Measurements from ENCODE around the gene FTH1.
"Not testable (repeated sequence)": the region's sequence is repeated elsewhere in the genome, so short reads cannot be mapped to it uniquely, and the experiment has no call there.

Gene FTH1

DNA sequence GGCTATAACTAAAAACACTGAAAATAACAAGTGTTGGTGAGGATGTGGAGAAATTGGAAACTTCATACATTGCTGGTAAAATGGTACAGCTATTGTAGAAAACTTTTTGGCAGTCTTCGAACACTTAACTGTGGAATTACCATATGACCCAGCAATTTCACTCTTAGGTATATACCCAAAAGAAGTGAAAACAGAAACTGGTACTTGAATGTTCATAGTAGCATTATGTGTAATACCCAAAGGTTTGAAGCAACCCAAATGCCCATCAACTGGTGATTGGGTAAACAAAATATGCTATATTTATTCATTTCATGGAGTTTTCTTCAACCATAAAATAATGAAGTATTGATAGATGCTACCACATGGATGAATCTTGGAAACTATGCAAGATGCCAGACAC, 40.8 kb upstream of the FTH1 start:
- Histone ChIP-seq H3K9me3 (replicated peaks in 1 of 2; ENCODE audit: control insufficient read depth in 2 of 2, insufficient read depth in 1 of 2, low read depth in 1 of 2, low read length in 2 of 2) (no peaks in the 10 kb centered on the region), H4K8ac (ENCODE audit: low read depth, low read length) (no peak overlapping the region), H3K4me3 (ENCODE audit: low read length in 2 of 2) (no peak overlapping the region), H3K4me1 (ENCODE audit: control insufficient read depth in 2 of 2, insufficient read depth in 1 of 2, low read depth in 1 of 2, low read length in 2 of 2) (no peaks in the 10 kb centered on the region), H2AFZ (ENCODE audit: low read length) (no peak overlapping the region), H3K4me2 (ENCODE audit: insufficient read depth, low read length, poor library complexity, severe bottlenecking) (no peak overlapping the region), H2AK5ac (ENCODE audit: low read depth, low read length) (no peak overlapping the region), H3K4ac (ENCODE audit: low read length) (no peak overlapping the region), H3K18ac (ENCODE audit: low read length) (no peak overlapping the region), H3K27ac (replicated peaks; ENCODE audit: low read length) (no peak overlapping the region), H2BK15ac (ENCODE audit: low read length) (no peak overlapping the region), H3K9ac (ENCODE audit: low read depth, low read length, poor library complexity) (no peak overlapping the region), H3K36me3 (replicated peaks in 1 of 2; ENCODE audit: control insufficient read depth in 2 of 2, insufficient read depth in 2 of 2, low read length in 2 of 2) (no peaks in the 10 kb centered on the region), H4K91ac (ENCODE audit: low read depth, low read length, poor library complexity) (no peak overlapping the region), H3K14ac (ENCODE audit: low read length) (no peak overlapping the region), H2BK12ac (ENCODE audit: low read length) (no peak overlapping the region), H2BK120ac (ENCODE audit: low read depth, low read length) (no peak overlapping the region), H3K79me1 (ENCODE audit: low read depth, low read length) (no peaks in the 10 kb centered on the region), H3K27me3 (ENCODE audit: control insufficient read depth in 3 of 3, insufficient read depth in 3 of 3, low read depth in 1 of 3, low read length in 3 of 3) (no peaks in the 10 kb centered on the region), H3K23ac (ENCODE audit: low read depth, low read length, poor library complexity) (no peak overlapping the region), H2BK5ac (ENCODE audit: low read length) (no peak overlapping the region)
- no CpG with 5 or more reads among the region's 1 CpG for WGBS, 2 donors (ENCODE audit: extremely low coverage in 2 of 2, insufficient read length in 2 of 2, insufficient replicate concordance in 1 of 2)
- no peak for DNase-seq (ENCODE audit: low spot score)

DNA sequence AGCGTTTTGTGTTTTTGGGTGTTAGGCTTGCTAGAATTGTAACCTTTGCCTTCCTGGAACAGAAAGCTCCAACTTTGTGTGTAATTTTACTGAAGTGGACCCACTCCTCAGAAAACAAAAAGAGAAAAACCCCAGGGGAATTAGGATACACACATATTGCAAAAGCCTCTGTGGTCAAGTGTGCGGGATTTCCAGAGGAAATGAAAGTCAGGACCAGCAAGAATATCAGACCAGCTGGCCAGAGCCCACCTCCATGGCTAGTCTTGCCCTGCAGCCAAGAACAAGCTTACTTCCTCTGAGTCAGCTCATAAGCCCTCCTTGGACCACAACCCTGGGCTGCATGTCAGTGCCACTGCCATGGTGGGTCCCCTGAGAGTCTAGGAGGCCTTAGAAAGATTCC, 37.0 kb upstream of the FTH1 start:
- DNase-seq (ENCODE audit: low spot score) = no peak

DNA sequence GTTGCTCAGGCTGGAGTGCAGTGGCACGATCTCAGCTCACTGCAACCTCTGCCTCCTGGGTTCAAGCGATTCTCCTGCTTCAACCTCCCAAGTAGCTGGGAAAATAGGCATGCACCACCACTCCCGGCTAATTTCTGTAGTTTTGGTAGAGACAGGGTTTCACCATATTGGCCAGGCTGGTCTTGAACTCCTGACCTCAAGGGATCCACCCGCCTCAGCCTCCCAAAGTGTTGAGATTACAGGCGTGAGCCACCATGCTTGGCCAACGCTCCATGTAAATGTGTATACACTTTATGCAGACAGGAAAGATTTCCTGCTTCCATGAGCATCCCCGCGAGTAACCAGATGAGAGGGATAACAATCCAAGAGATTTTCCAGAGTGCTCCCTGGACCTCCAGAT, 34.8 kb upstream of the FTH1 start:
- H4K91ac ChIP-seq (ENCODE audit: low read depth, low read length, poor library complexity); H3K4ac ChIP-seq (ENCODE audit: low read length); H3K14ac ChIP-seq (ENCODE audit: low read length); H2AK5ac ChIP-seq (ENCODE audit: low read depth, low read length); H3K18ac ChIP-seq (ENCODE audit: low read length); H2AFZ ChIP-seq (ENCODE audit: low read length); H3K79me1 ChIP-seq (ENCODE audit: low read depth, low read length); DNase-seq (ENCODE audit: low spot score); H3K27me3 ChIP-seq (ENCODE audit: control insufficient read depth in 3 of 3, insufficient read depth in 3 of 3, low read depth in 1 of 3, low read length in 3 of 3); H3K4me3 ChIP-seq (ENCODE audit: low read length in 2 of 2); H2BK15ac ChIP-seq (ENCODE audit: low read length); H3K4me1 ChIP-seq (ENCODE audit: control insufficient read depth in 2 of 2, insufficient read depth in 1 of 2, low read depth in 1 of 2, low read length in 2 of 2); H2BK12ac ChIP-seq (ENCODE audit: low read length); H3K9ac ChIP-seq (ENCODE audit: low read depth, low read length, poor library complexity); H3K4me2 ChIP-seq (ENCODE audit: insufficient read depth, low read length, poor library complexity, severe bottlenecking); H3K23ac ChIP-seq (ENCODE audit: low read depth, low read length, poor library complexity); H3K36me3 ChIP-seq (replicated peaks in 1 of 2; ENCODE audit: control insufficient read depth in 2 of 2, insufficient read depth in 2 of 2, low read length in 2 of 2); H2BK5ac ChIP-seq (ENCODE audit: low read length); H2BK120ac ChIP-seq (ENCODE audit: low read depth, low read length); H4K8ac ChIP-seq (ENCODE audit: low read depth, low read length); H3K27ac ChIP-seq (replicated peaks; ENCODE audit: low read length): not testable (repeated sequence)
- peaks cover 10 to 11% of the 10 kb centered on the region in 2 donors for H3K9me3 ChIP-seq (replicated peaks in 1 of 2; ENCODE audit: control insufficient read depth in 2 of 2, insufficient read depth in 1 of 2, low read depth in 1 of 2, low read length in 2 of 2)
- WGBS, 2 donors (ENCODE audit: extremely low coverage in 2 of 2, insufficient read length in 2 of 2, insufficient replicate concordance in 1 of 2) = no CpG with 5 or more reads among the region's 8 CpGs

More for the DNA sequence above, 37.0 kb upstream of the FTH1 start:
- no peak overlapping the region for H3K4me3 ChIP-seq (ENCODE audit: low read length in 2 of 2)
- no peak overlapping the region for H2AK5ac ChIP-seq (ENCODE audit: low read depth, low read length)
- no peaks in the 10 kb centered on the region for H3K36me3 ChIP-seq (replicated peaks in 1 of 2; ENCODE audit: control insufficient read depth in 2 of 2, insufficient read depth in 2 of 2, low read length in 2 of 2)
- H3K79me1 ChIP-seq (ENCODE audit: low read depth, low read length) = no peaks in the 10 kb centered on the region
- H3K14ac ChIP-seq (ENCODE audit: low read length) = no peak overlapping the region
- no peak overlapping the region for H2BK5ac ChIP-seq (ENCODE audit: low read length)
- H4K91ac ChIP-seq (ENCODE audit: low read depth, low read length, poor library complexity) = no peak overlapping the region
- H3K27me3 ChIP-seq (ENCODE audit: control insufficient read depth in 3 of 3, insufficient read depth in 3 of 3, low read depth in 1 of 3, low read length in 3 of 3) = no peaks in the 10 kb centered on the region
- no peak overlapping the region for H2BK120ac ChIP-seq (ENCODE audit: low read depth, low read length)
- H3K23ac ChIP-seq (ENCODE audit: low read depth, low read length, poor library complexity) = no peak overlapping the region
- H2AFZ ChIP-seq (ENCODE audit: low read length) = no peak overlapping the region
- no peak overlapping the region for H3K9ac ChIP-seq (ENCODE audit: low read depth, low read length, poor library complexity)
- H3K4me1 ChIP-seq (ENCODE audit: control insufficient read depth in 2 of 2, insufficient read depth in 1 of 2, low read depth in 1 of 2, low read length in 2 of 2) = peaks cover 0 to 4% of the 10 kb centered on the region in 2 donors
- WGBS, 2 donors (ENCODE audit: extremely low coverage in 2 of 2, insufficient read length in 2 of 2, insufficient replicate concordance in 1 of 2) = no CpG with 5 or more reads among the region's 2 CpGs
- no peak overlapping the region for H2BK15ac ChIP-seq (ENCODE audit: low read length)
- peak overlapping the region; percentile 70 for H3K18ac ChIP-seq (ENCODE audit: low read length)
- H3K9me3 ChIP-seq (replicated peaks in 1 of 2; ENCODE audit: control insufficient read depth in 2 of 2, insufficient read depth in 1 of 2, low read depth in 1 of 2, low read length in 2 of 2) = peaks cover 2 to 8% of the 10 kb centered on the region in 2 donors
- H2BK12ac ChIP-seq (ENCODE audit: low read length) = no peak overlapping the region
- no peak overlapping the region for H4K8ac ChIP-seq (ENCODE audit: low read depth, low read length)
- no peak overlapping the region for H3K27ac ChIP-seq (replicated peaks; ENCODE audit: low read length)
- H3K4me2 ChIP-seq (ENCODE audit: insufficient read depth, low read length, poor library complexity, severe bottlenecking) = no peak overlapping the region
- H3K4ac ChIP-seq (ENCODE audit: low read length) = no peak overlapping the region

DNA sequence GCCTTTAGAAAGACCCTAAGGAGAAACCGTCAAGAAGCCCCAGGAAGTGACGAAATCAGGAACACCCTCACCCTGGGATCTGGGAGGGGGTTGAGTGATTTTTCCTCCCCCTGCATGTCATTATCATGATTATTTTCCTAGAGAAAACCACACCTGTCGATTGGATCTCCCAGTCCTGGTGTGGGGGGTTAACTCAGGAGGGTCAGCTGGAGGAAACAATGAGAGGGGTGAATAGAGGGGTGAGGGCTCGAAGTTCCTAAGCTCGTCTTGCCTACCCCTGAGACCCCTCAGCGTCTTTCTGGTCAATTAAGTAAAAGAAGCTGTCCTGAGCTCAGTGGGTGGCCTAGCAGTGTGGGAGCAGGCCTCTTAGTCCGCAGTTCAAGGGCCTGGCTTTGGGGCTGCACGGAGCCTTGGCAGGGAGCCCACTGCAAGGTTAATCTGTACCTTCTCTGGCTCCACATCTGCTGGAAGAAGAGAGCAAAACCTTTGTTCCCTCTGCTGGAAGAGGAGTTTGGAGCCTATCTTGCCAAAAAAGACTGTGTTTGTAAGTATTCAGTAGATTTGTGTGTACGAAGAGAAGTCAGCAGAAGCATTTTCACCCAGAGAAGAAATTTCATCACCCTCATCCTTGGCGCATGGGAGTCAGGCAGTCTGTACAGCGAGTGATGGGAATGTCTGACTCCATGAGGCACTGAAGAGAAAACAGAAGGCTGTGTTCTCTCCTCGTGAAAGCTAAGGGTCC, 34.2 kb upstream of the FTH1 start:
- Histone ChIP-seq H3K27ac (replicated peaks; ENCODE audit: low read length) (no peak overlapping the region), H3K36me3 (replicated peaks in 1 of 2; ENCODE audit: control insufficient read depth in 2 of 2, insufficient read depth in 2 of 2, low read length in 2 of 2) (no peaks in the 10 kb centered on the region)

More for the DNA sequence above, 34.2 kb upstream of the FTH1 start:
- Histone ChIP-seq H3K23ac (ENCODE audit: low read depth, low read length, poor library complexity) (no peak overlapping the region), H3K4ac (ENCODE audit: low read length) (no peak overlapping the region), H2BK15ac (ENCODE audit: low read length) (no peak overlapping the region), H3K27me3 (ENCODE audit: control insufficient read depth in 3 of 3, insufficient read depth in 3 of 3, low read depth in 1 of 3, low read length in 3 of 3) (no peaks in the 10 kb centered on the region), H4K8ac (ENCODE audit: low read depth, low read length) (no peak overlapping the region), H2BK5ac (ENCODE audit: low read length) (no peak overlapping the region), H3K18ac (ENCODE audit: low read length) (no peak overlapping the region), H3K14ac (ENCODE audit: low read length) (no peak overlapping the region), H3K4me2 (ENCODE audit: insufficient read depth, low read length, poor library complexity, severe bottlenecking) (no peak overlapping the region), H2AFZ (ENCODE audit: low read length) (peak overlapping the region; percentile 59), H2BK12ac (ENCODE audit: low read length) (no peak overlapping the region), H3K9me3 (replicated peaks in 1 of 2; ENCODE audit: control insufficient read depth in 2 of 2, insufficient read depth in 1 of 2, low read depth in 1 of 2, low read length in 2 of 2) (peaks cover 10 to 11% of the 10 kb centered on the region in 2 donors), H3K4me3 (ENCODE audit: low read length in 2 of 2) (no peak overlapping the region), H2BK120ac (ENCODE audit: low read depth, low read length) (no peak overlapping the region), H3K4me1 (ENCODE audit: control insufficient read depth in 2 of 2, insufficient read depth in 1 of 2, low read depth in 1 of 2, low read length in 2 of 2) (peaks cover 0 to 4% of the 10 kb centered on the region in 2 donors), H3K9ac (ENCODE audit: low read depth, low read length, poor library complexity) (no peak overlapping the region), H4K91ac (ENCODE audit: low read depth, low read length, poor library complexity) (no peak overlapping the region), H3K79me1 (ENCODE audit: low read depth, low read length) (no peaks in the 10 kb centered on the region), H2AK5ac (ENCODE audit: low read depth, low read length) (no peak overlapping the region)
- no peak for DNase-seq (ENCODE audit: low spot score)
- WGBS, 2 donors (ENCODE audit: extremely low coverage in 2 of 2, insufficient read length in 2 of 2, insufficient replicate concordance in 1 of 2) = no CpG with 5 or more reads among the region's 12 CpGs
